ENCODE data around the gene GPC6.

Gene GPC6

DNA sequence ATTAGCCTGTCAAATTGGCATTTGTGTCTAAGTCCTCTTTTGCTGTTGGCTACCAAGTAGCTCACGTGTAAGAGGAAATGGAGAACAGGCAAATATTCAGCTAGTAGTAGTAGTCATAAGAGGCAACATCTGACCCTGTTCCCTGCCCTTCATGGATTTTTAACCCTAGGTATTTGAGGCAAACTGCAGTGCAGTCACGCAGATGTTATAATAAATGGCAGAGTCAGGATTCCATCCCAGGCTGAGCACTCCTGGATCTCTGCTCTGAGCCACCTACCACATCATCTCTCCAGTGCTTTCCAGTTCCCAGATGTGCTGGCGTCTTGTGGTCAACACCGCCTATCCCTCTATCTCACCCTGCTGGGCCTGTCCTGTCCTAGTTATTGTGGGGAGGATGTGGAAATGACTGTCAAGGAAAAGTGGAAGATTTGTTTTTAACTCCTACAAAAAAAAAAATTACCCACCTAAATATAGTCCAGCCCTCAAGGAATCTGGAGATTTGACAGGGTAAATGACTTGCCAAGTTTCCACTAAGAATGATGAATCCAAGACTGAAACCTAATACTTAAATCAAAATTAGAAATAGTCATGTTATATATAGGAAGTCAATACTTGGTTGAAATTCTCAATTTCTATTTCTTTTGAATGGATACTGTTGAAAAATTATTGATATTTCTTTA lies 322.9 kb downstream of the GPC6 start:
- H2AFZ ChIP-seq (ENCODE audit: low read depth, low read length): no peak overlapping the region
- no peak overlapping the region for H3K9ac ChIP-seq (ENCODE audit: low read length)
- H3K4me3 ChIP-seq (ENCODE audit: insufficient read depth in 1 of 2, low read depth in 1 of 2, low read length in 2 of 2): no peak overlapping the region

DNA sequence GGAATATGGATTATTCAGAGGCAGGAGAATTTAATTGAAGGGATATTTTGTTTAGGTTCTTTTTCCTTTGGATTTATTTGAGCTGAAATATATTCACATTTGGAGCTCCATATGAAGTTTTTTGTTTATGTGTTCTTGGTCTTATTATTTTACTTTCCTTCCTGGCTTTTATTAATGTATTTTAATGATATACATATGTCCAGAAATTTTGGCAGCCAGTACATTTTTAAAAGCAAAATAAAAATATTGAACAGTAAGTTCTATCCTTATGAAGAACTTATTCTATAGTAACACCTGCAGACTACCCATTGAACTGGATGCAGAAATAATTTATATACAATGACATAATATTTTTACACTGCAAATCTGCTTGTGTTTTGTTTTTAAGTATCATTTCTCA lies 323.6 kb downstream of the GPC6 start:
- H2AFZ ChIP-seq (ENCODE audit: low read depth, low read length): no peak overlapping the region
- H3K27me3 ChIP-seq (ENCODE audit: control insufficient read depth in 1 of 2, insufficient read depth in 1 of 2, low read length in 2 of 2): no peaks in the 10 kb centered on the region
- no peak overlapping the region for H2BK120ac ChIP-seq (ENCODE audit: low read depth, low read length)
- H2BK15ac ChIP-seq (ENCODE audit: low read depth, poor library complexity, severe bottlenecking): no peak overlapping the region
- no peaks in the 10 kb centered on the region for H3K9me3 ChIP-seq (ENCODE audit: control insufficient read depth, low read length)
- H3K9ac ChIP-seq (ENCODE audit: low read length): no peak overlapping the region
- no peak overlapping the region for H3K4ac ChIP-seq (ENCODE audit: low read depth in 1 of 2, low read length in 2 of 2)
- H3K79me1 ChIP-seq (replicated peaks; ENCODE audit: low read length, poor library complexity, severe bottlenecking): no peaks in the 10 kb centered on the region
- H3K4me3 ChIP-seq (ENCODE audit: insufficient read depth in 1 of 2, low read depth in 1 of 2, low read length in 2 of 2): no peak overlapping the region
- H2AK5ac ChIP-seq (ENCODE audit: low read length, severe bottlenecking): no peak overlapping the region
- H4K8ac ChIP-seq (ENCODE audit: low read length): no peak overlapping the region
- no peak overlapping the region for H4K91ac ChIP-seq (ENCODE audit: low read length)
- H3K4me1 ChIP-seq (ENCODE audit: control insufficient read depth, insufficient read depth, low read depth, low read length): peaks cover 3% of the 10 kb centered on the region
- no peak overlapping the region for H3K23ac ChIP-seq (ENCODE audit: low read length in 2 of 2)
- H2BK5ac ChIP-seq (ENCODE audit: low read depth, low read length, poor library complexity, severe bottlenecking): no peak overlapping the region
- DNase-seq: no peak
- no peak overlapping the region for H3K14ac ChIP-seq (ENCODE audit: low read length in 2 of 2)
- no peak overlapping the region for H3K4me2 ChIP-seq (ENCODE audit: low read length, poor library complexity, severe bottlenecking)
- no peaks in the 10 kb centered on the region for H3K36me3 ChIP-seq (ENCODE audit: control insufficient read depth in 1 of 2, insufficient read depth in 2 of 2, low read depth in 1 of 2, low read length in 2 of 2)
- no peak overlapping the region for H2BK12ac ChIP-seq (ENCODE audit: low read length in 2 of 2)
- H3K18ac ChIP-seq (ENCODE audit: low read depth in 1 of 2, low read length in 2 of 2): no peak overlapping the region
- no peak overlapping the region for H3K27ac ChIP-seq (ENCODE audit: low read length, poor library complexity, severe bottlenecking)

More for the DNA sequence above, 322.9 kb downstream of the GPC6 start:
- no peaks in the 10 kb centered on the region for H3K79me1 ChIP-seq (replicated peaks; ENCODE audit: low read length, poor library complexity, severe bottlenecking)
- no peak for DNase-seq
- H3K27ac ChIP-seq (ENCODE audit: low read length, poor library complexity, severe bottlenecking): no peak overlapping the region
- H3K4me1 ChIP-seq (ENCODE audit: control insufficient read depth, insufficient read depth, low read depth, low read length): peaks cover 3% of the 10 kb centered on the region
- no peak overlapping the region for H3K4ac ChIP-seq (ENCODE audit: low read depth in 1 of 2, low read length in 2 of 2)
- no peak overlapping the region for H2BK5ac ChIP-seq (ENCODE audit: low read depth, low read length, poor library complexity, severe bottlenecking)
- no peak overlapping the region for H3K18ac ChIP-seq (ENCODE audit: low read depth in 1 of 2, low read length in 2 of 2)
- H4K8ac ChIP-seq (ENCODE audit: low read length): no peak overlapping the region
- no peak overlapping the region for H2BK120ac ChIP-seq (ENCODE audit: low read depth, low read length)
- no peak overlapping the region for H3K4me2 ChIP-seq (ENCODE audit: low read length, poor library complexity, severe bottlenecking)
- no peaks in the 10 kb centered on the region for H3K9me3 ChIP-seq (ENCODE audit: control insufficient read depth, low read length)
- H3K27me3 ChIP-seq (ENCODE audit: control insufficient read depth in 1 of 2, insufficient read depth in 1 of 2, low read length in 2 of 2): no peaks in the 10 kb centered on the region
- H3K23ac ChIP-seq (ENCODE audit: low read length in 2 of 2): no peak overlapping the region
- no peak overlapping the region for H2BK15ac ChIP-seq (ENCODE audit: low read depth, poor library complexity, severe bottlenecking)
- H2BK12ac ChIP-seq (ENCODE audit: low read length in 2 of 2): no peak overlapping the region
- no peak overlapping the region for H4K91ac ChIP-seq (ENCODE audit: low read length)
- WGBS: 85% methylated on average over 2 of the region's 4 CpGs
- H3K36me3 ChIP-seq (ENCODE audit: control insufficient read depth in 1 of 2, insufficient read depth in 2 of 2, low read depth in 1 of 2, low read length in 2 of 2): no peaks in the 10 kb centered on the region
- H3K14ac ChIP-seq (ENCODE audit: low read length in 2 of 2): no peak overlapping the region
- no peak overlapping the region for H2AK5ac ChIP-seq (ENCODE audit: low read length, severe bottlenecking)

DNA sequence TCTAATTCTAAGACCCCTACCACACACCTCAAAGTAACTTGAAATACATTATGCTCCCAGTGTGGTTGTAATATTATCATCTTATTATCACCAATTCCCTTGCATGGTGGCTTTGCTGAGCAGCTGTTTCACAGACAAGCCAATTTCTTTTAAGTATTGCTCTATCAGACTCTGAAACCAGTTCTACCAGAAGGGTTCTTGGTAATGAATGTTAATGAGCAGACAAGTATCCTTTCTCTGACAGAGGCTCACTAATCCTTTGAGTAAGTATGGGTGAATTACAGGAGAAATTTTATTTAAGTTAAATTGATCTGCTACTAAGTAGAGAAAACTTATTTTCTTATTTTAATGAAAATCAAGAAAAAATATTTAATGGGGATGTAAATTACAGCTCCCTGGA lies 326.0 kb downstream of the GPC6 start:
- Histone ChIP-seq H3K4ac (ENCODE audit: low read depth in 1 of 2, low read length in 2 of 2) (no peak overlapping the region), H3K14ac (ENCODE audit: low read length in 2 of 2) (no peak overlapping the region), H3K36me3 (ENCODE audit: control insufficient read depth in 1 of 2, insufficient read depth in 2 of 2, low read depth in 1 of 2, low read length in 2 of 2) (no peaks in the 10 kb centered on the region), H4K91ac (ENCODE audit: low read length) (no peak overlapping the region), H3K4me2 (ENCODE audit: low read length, poor library complexity, severe bottlenecking) (no peak overlapping the region), H2AFZ (ENCODE audit: low read depth, low read length) (no peak overlapping the region), H3K9ac (ENCODE audit: low read length) (no peak overlapping the region), H4K8ac (ENCODE audit: low read length) (no peak overlapping the region), H2BK5ac (ENCODE audit: low read depth, low read length, poor library complexity, severe bottlenecking) (no peak overlapping the region), H3K23ac (ENCODE audit: low read length in 2 of 2) (no peak overlapping the region), H2BK15ac (ENCODE audit: low read depth, poor library complexity, severe bottlenecking) (no peak overlapping the region), H2AK5ac (ENCODE audit: low read length, severe bottlenecking) (no peak overlapping the region), H3K18ac (ENCODE audit: low read depth in 1 of 2, low read length in 2 of 2) (no peak overlapping the region), H3K4me1 (ENCODE audit: control insufficient read depth, insufficient read depth, low read depth, low read length) (peaks cover 3% of the 10 kb centered on the region), H3K4me3 (ENCODE audit: insufficient read depth in 1 of 2, low read depth in 1 of 2, low read length in 2 of 2) (no peak overlapping the region), H3K27ac (ENCODE audit: low read length, poor library complexity, severe bottlenecking) (no peak overlapping the region), H3K27me3 (ENCODE audit: control insufficient read depth in 1 of 2, insufficient read depth in 1 of 2, low read length in 2 of 2) (no peaks in the 10 kb centered on the region), H3K9me3 (ENCODE audit: control insufficient read depth, low read length) (no peaks in the 10 kb centered on the region), H3K79me1 (replicated peaks; ENCODE audit: low read length, poor library complexity, severe bottlenecking) (no peaks in the 10 kb centered on the region), H2BK120ac (ENCODE audit: low read depth, low read length) (no peak overlapping the region), H2BK12ac (ENCODE audit: low read length in 2 of 2) (no peak overlapping the region)
- no peak for DNase-seq

DNA sequence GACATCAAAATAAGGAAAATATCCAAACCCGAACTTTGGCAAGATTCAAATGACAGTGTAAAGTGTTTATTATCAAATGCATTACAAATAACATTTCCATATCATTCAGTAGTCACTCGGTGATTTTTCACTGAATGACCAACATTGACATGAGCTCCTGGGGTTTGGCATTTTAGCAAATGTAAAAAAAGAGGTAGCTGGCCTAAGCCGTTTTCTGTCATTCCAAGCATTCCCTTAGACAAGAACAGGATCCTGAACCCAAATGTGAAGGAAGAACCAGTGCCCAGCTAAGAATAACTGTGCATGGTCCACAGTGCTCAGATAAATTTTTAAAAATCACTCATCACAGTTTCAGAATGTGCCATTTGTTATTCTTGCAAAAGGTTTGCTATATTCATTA lies 327.9 kb downstream of the GPC6 start:
- 71% methylated on average over 2 of the region's 3 CpGs for WGBS
- no peaks in the 10 kb centered on the region for H3K79me1 ChIP-seq (replicated peaks; ENCODE audit: low read length, poor library complexity, severe bottlenecking)
- no peak overlapping the region for H2BK12ac ChIP-seq (ENCODE audit: low read length in 2 of 2)
- H3K9me3 ChIP-seq (ENCODE audit: control insufficient read depth, low read length): no peaks in the 10 kb centered on the region
- H3K4me1 ChIP-seq (ENCODE audit: control insufficient read depth, insufficient read depth, low read depth, low read length): peaks cover under 1% of the 10 kb centered on the region
- no peaks in the 10 kb centered on the region for H3K36me3 ChIP-seq (ENCODE audit: control insufficient read depth in 1 of 2, insufficient read depth in 2 of 2, low read depth in 1 of 2, low read length in 2 of 2)
- H2AK5ac ChIP-seq (ENCODE audit: low read length, severe bottlenecking): no peak overlapping the region
- no peak overlapping the region for H4K91ac ChIP-seq (ENCODE audit: low read length)
- no peak for DNase-seq
- H3K9ac ChIP-seq (ENCODE audit: low read length): no peak overlapping the region
- H3K4me3 ChIP-seq (ENCODE audit: insufficient read depth in 1 of 2, low read depth in 1 of 2, low read length in 2 of 2): no peak overlapping the region
- no peak overlapping the region for H4K8ac ChIP-seq (ENCODE audit: low read length)
- no peak overlapping the region for H3K4ac ChIP-seq (ENCODE audit: low read depth in 1 of 2, low read length in 2 of 2)
- no peak overlapping the region for H3K18ac ChIP-seq (ENCODE audit: low read depth in 1 of 2, low read length in 2 of 2)
- H3K4me2 ChIP-seq (ENCODE audit: low read length, poor library complexity, severe bottlenecking): no peak overlapping the region
- no peak overlapping the region for H3K27ac ChIP-seq (ENCODE audit: low read length, poor library complexity, severe bottlenecking)
- no peak overlapping the region for H3K14ac ChIP-seq (ENCODE audit: low read length in 2 of 2)
- H2AFZ ChIP-seq (ENCODE audit: low read depth, low read length): no peak overlapping the region
- H2BK120ac ChIP-seq (ENCODE audit: low read depth, low read length): no peak overlapping the region
- H2BK5ac ChIP-seq (ENCODE audit: low read depth, low read length, poor library complexity, severe bottlenecking): no peak overlapping the region
- H2BK15ac ChIP-seq (ENCODE audit: low read depth, poor library complexity, severe bottlenecking): no peak overlapping the region
- H3K27me3 ChIP-seq (ENCODE audit: control insufficient read depth in 1 of 2, insufficient read depth in 1 of 2, low read length in 2 of 2): no peaks in the 10 kb centered on the region
- H3K23ac ChIP-seq (ENCODE audit: low read length in 2 of 2): no peak overlapping the region

Data from mesenchymal stem cell (in vitro differentiated cells and primary cell).